Stimulated activated CD8-positive, alpha-beta memory T cell treated with anti-CD3 and anti-CD28 coated beads, Interleukin-7, amount 100 ng/mL, for 24 hours (primary cell): ENCODE data around the gene SPATA17.
"Not testable (repeated sequence)": the region's sequence is repeated elsewhere in the genome, so short reads cannot be mapped to it uniquely, and the experiment has no call there.

Experiments used
- DNase-seq: peaks from one replicate; pipeline ENCODE4 v3.0.0-alpha.2; 2020; ENCODE audit warnings: low read depth

SPATA17 gene

GRCh38 chr1:217630711-217631591 lies at the start of gene SPATA17, which contains the start of gene GPATCH2:
SPATA17 (plus strand) TSS chr1:217631344; CDS start chr1:217631379, 35 bp downstream.
GPATCH2 (minus strand) TSS chr1:217631090; CDS start chr1:217630971, 119 bp downstream.
- peak; percentile 41 for DNase-seq

GRCh38 chr1:217584286-217584811 lies 46.8 kb upstream of the SPATA17 start:
- not testable (repeated sequence) for DNase-seq

DNA sequence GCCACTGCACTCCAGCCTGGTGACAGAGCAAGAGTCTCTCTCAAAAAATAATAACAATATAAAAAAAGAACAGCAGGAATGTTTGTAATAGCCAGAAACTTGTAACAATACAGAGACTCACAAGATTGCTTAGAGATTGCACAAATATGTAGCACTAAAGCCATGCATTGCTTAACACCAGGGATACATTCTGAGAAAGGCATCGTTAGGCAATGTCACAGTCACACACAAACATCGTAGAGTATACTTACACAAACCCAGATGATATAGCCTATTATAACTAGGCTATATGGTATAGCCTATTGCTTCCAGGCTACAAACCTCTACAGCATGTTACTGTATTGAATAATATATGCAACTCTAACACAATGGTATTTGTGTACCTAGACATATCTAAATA lies 45.6 kb upstream of the SPATA17 start:
- DNase-seq: no peak

- DNase-seq: no peak
Observed at GRCh38 chr1:217586586-217586985, 44.6 kb upstream of the SPATA17 start.

GRCh38 chr1:217590598-217590997 lies 40.5 kb upstream of the SPATA17 start:
- no peak for DNase-seq

DNA sequence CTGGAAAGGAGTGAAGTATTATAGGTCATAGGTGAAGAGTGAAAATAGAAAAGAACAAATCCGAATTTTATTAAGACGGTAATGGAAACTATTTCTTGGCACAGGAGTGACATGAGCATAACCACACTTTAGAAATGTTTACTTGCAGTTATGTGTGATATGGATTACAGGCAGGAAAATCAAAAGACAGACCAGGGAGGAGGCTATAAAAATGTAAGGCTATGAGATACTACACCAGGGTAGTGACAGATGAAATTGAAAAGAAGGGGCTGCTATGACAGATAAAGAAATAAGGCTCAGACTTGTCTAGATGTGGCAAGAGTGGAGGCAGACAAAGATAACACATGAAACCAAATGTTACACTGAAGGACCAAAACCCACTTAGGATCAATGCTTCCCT lies 32.0 kb upstream of the SPATA17 start:
- DNase-seq: no peak

GRCh38 chr1:217602380-217602779 lies 28.8 kb upstream of the SPATA17 start:
- no peak for DNase-seq

- DNase-seq: no peak
Observed at GRCh38 chr1:217605390-217605789, 25.8 kb upstream of the SPATA17 start.

DNA sequence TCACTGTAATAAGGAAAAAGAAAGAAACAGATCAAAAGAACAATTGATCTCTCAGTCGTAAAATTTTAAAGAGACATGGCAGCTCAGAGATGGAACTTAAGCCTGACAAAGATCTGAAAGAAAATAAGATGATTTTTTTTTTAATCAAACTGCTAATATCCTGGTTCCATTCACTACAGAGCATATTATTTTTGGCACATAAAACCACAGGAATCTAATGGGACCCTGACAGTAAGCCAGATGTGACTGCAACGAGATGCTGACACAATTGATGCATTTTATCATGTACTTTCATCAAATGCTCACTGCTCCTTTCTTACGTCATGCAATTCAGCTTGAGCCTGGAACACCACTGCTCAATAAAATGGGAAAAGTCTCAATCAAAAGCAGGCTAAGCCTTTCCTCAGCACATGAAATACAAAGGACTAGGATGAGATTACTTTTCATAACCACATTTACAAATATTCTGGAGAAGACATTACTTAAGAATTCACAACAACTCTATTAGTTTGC lies 16.9 kb upstream of the SPATA17 start:
- no peak for DNase-seq

DNA sequence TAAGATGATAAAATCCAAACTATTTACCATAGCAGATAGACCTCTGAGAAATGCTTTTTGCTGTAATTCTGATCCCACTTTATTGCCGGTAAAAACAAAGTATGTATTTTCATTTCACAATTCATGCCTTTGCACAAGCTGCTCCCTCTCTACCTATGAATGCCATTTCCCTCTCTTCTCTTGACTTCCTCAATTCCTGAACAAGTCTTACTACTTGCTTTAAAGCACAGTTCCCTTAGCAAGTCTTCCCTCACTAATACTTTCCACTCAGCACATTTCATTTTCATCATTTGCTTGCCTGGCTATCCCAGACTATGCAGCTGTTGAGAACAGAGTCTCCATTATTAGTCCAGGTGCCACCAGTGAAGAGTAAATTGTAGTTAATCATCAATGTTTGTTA lies 14.0 kb upstream of the SPATA17 start:
- no peak for DNase-seq

GRCh38 chr1:217620814-217621213 lies 10.3 kb upstream of the SPATA17 start:
- no peak for DNase-seq

GRCh38 chr1:217622042-217622441 lies 9.1 kb upstream of the SPATA17 start:
- DNase-seq: no peak

DNA sequence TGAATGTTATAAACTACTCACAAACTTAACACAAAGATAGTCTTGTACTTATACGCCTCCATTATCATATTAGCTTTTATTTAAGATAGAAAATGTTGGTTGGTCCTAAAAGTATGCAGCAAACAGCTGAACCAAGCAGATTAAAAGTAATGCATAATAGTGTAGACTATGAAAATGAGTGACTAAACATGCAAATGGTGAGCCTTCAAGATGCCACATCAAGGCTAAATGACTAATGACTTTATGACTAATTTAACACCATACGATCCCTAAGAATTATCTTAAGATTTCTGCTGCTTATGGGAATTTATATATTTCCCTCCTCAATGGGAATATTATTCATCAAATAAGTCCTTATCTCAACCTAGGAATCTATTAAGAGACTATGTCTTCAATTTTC lies 4.8 kb upstream of the SPATA17 start:
- no peak for DNase-seq

DNA sequence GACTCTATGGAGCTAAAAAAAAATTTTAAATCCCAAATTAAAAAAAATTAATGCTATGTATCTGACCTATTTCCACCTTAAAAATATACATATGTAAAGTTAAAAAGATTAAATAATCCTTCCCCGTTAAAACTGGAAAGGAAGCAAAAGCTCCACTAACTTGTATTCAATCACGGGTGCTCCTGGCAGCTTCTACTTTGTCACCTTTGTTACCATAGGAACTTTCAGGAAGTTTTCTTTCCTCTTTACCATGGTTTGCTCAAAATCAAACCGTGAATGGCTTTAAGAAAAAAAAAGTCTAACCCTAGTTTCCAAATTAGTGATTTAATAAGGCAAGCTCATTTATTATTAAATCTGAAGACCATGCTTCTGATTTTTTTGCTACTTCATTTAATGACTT lies 3.7 kb upstream of the SPATA17 start:
- DNase-seq: no peak

DNA sequence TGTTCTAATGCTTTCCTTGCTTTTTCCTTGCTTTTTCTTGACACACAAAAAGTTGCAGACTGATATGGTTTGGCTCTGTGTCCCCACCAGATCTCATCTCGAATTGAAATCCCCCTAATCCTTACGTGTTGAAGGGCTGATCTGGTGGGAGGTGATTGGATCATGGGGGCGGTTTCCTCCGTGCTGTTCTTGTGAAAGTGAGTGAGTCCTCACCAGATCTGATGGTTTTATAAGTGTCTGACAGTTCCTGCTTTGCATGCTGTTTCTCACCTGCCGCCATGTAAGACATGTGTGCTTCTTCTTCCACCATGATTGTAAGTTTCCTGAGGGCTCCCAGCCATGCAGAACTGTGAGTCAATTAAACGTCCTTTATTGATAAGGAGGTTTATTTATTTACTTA lies 11.3 kb downstream of the SPATA17 start:
- no peak for DNase-seq

GRCh38 chr1:217647791-217648190 lies 16.6 kb downstream of the SPATA17 start:
- DNase-seq: no peak

DNA sequence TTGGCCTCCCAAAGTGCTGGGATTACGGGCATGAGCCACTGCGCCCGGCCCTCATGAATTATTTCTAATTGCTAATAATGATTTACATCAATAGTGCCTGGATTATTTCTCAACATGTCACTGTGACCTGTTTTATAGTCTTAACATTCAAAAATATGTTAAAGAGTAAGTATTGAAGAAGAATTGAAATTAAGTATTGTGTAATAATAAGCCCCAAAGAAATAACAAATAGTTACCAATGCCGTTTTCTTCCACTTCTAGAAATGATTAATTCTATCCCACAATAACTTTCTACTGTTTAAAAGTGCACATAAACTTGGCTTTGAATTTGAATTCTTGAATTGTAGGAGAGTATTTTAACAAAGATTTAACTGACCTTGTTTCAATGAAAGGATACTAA lies 19.5 kb downstream of the SPATA17 start:
- DNase-seq: no peak

GRCh38 chr1:217660353-217661062 lies 29.4 kb downstream of the SPATA17 start:
- DNase-seq: no peak

- no peak for DNase-seq
Observed at GRCh38 chr1:217661407-217661806, 30.3 kb downstream of the SPATA17 start.

DNA sequence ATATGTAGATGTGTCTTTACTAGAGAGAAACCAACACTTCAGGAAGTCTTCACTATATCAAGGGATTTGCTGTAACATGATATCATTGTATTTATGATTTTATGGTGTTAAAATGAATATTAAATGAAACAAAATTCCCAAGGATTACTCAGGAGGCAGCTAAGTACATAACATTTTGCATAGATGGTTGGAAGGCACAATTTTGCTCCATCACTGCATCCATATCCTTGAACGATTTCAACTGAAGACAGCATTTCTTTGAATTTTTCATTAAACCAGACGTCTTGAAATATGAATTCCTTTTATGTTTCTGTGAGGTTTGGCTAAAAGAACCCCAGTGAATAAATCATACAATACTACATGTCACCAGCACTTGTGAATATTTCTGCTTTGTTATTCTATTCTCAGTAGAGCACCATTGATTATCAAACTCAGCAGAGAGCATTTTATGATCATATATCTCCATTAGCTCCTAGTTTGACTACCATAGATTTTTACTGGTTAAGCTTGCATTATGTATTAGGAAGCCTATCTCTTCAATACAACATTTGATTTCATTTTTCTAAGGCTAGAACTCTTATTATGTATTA lies 37.3 kb downstream of the SPATA17 start:
- no peak for DNase-seq

- no peak for DNase-seq
Observed at GRCh38 chr1:217673387-217673786, 42.2 kb downstream of the SPATA17 start.

DNA sequence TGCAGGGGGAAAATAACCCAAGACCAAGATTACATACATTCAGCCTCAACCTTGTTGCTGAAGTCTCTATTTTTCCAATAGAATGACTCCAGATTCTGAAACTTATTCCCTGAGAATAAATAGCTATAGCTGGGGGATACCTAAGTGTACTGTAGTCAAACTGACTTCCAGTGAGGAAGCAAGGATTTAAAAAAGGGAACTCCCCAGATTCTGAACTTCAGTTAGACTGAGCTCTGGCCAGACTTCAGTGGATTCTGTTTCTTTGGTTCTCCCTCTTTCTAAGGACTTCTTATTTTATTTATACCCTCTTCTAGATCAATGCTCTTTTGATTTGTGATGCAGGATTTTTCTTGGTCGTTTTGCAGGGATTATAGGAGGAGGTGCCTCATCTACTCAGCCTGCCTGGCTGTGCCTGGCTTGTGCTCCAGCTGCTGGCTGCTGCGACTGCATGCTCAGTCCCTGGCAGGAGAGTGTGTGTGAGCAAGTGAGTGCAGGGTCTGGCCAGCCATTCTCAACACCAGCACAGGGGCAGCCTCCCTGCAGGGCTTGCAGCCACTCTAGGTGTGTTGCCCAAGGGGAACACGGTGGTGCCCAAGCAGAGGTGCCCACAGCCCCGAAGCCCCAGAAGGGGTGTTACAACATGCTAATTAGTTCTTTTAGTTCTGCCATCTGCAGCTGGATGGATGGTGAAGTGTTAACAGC lies 43.0 kb downstream of the SPATA17 start:
- DNase-seq: no peak
